Mesothelial cell of epicardium (in vitro differentiated cells): ENCODE results near the gene FPR1. TPM values are rescaled to one million over a fixed set of nuclear protein-coding genes. Genes with fewer than 3 reads are reported as not detected.

Experiments used
- DNase-seq, 2 experiments: peaks; one replicate each; pipeline ENCODE4 v3.0.0; 2021; ENCODE audit warnings: low spot score in 2 of 2; ENCODE audit not compliant: unreplicated experiment in 2 of 2
- H3K27ac Mint-ChIP-seq: 2 replicates; pipeline ENCODE4 v1.8.0; 2021; ENCODE audit warnings: mixed read lengths
- H3K27me3 Mint-ChIP-seq: 2 replicates; pipeline ENCODE4 v1.8.0; 2021; ENCODE audit warnings: low read depth, mixed read lengths
- H3K36me3 Mint-ChIP-seq: 2 replicates; pipeline ENCODE4 v1.8.0; 2021; ENCODE audit warnings: mixed read lengths
- H3K4me1 Mint-ChIP-seq: 2 replicates; pipeline ENCODE4 v1.8.0; 2021; ENCODE audit warnings: mixed read lengths
- H3K4me3 Mint-ChIP-seq: 2 replicates; pipeline ENCODE4 v1.8.0; 2021; ENCODE audit warnings: mild to moderate bottlenecking, moderate library complexity, mixed read lengths
- H3K9me3 Mint-ChIP-seq: 2 replicates; pipeline ENCODE4 v1.8.0; 2021; ENCODE audit warnings: mixed read lengths
- CTCF ChIP-seq: fragments of 200-600 bp; sonication (generic); IDR thresholded peaks from one replicate; pipeline ENCODE4 v1.5.0; 2021; ENCODE audit warnings: antibody characterized with exemption; ENCODE audit not compliant: unreplicated experiment
- total RNA-seq: library from RNA; stranded (reverse); gene quantifications from 3 replicates; pipeline ENCODE4 v1.2.1, GENCODE V29; 2021

The FPR1 gene
- total RNA-seq, 1 donor from 2014 or later: not detected

- Mint-ChIP-seq H3K4me1 (no peaks in the 10 kb centered on the region), H3K27me3 (no peaks in the 10 kb centered on the region), H3K27ac (no peak overlapping the region), H3K9me3 (peaks cover 66% of the 10 kb centered on the region), H3K4me3 (no peak overlapping the region), H3K36me3 (no peaks in the 10 kb centered on the region)
- DNase-seq: no peak
- TF ChIP-seq CTCF: no peak
These were observed 45.8 kb upstream of the FPR1 start for GRCh38 chr19:51797480-51797879.

- Mint-ChIP-seq H3K4me3 (no peak overlapping the region), H3K9me3 (peaks cover 69% of the 10 kb centered on the region), H3K27ac (no peak overlapping the region), H3K4me1 (no peaks in the 10 kb centered on the region), H3K27me3 (no peaks in the 10 kb centered on the region), H3K36me3 (no peaks in the 10 kb centered on the region)
- no peak for DNase-seq
- no peak for TF ChIP-seq CTCF
These were observed 44.6 kb upstream of the FPR1 start for GRCh38 chr19:51796195-51796679.

GRCh38 chr19:51794885-51795490, 43.3 kb upstream of the FPR1 start, which contains the start of gene FPR3:
TSS of gene FPR3 (plus strand) at chr19:51795157. CDS start at chr19:51823749, 28,592 bp downstream.
- H3K4me1 Mint-ChIP-seq: no peaks in the 10 kb centered on the region
- H3K9me3 Mint-ChIP-seq: peaks cover 68% of the 10 kb centered on the region
- no peak within 1 kb of the TSS for H3K4me3 Mint-ChIP-seq
- H3K27me3 Mint-ChIP-seq: no peaks in the 10 kb centered on the region
- no peak within 1 kb of the TSS for H3K27ac Mint-ChIP-seq
- TF ChIP-seq CTCF: no peak
- DNase-seq: no peak
- no peaks in the 10 kb centered on the region for H3K36me3 Mint-ChIP-seq

- Mint-ChIP-seq H3K27ac (no peak overlapping the region), H3K27me3 (no peaks in the 10 kb centered on the region), H3K36me3 (no peaks in the 10 kb centered on the region), H3K9me3 (peaks cover 63% of the 10 kb centered on the region), H3K4me1 (no peaks in the 10 kb centered on the region), H3K4me3 (no peak overlapping the region)
- no peak for DNase-seq
- no peak for TF ChIP-seq CTCF
These were observed 42.3 kb upstream of the FPR1 start for GRCh38 chr19:51793994-51794393.

GRCh38 chr19:51792932-51793331, 41.3 kb upstream of the FPR1 start:
- Mint-ChIP-seq H3K27me3 (no peaks in the 10 kb centered on the region), H3K36me3 (no peaks in the 10 kb centered on the region), H3K27ac (no peak overlapping the region), H3K9me3 (peaks cover 58% of the 10 kb centered on the region), H3K4me1 (no peaks in the 10 kb centered on the region), H3K4me3 (no peak overlapping the region)
- TF ChIP-seq CTCF: no peak
- no peak for DNase-seq
